GM21737 (cell line): Measurements from ENCODE around the gene ODAPH.
"Not testable (repeated sequence)": the region's sequence is repeated elsewhere in the genome, so short reads cannot be mapped to it uniquely, and the experiment has no call there.

Experiments
- ATAC-seq: cut with Tn5 transposase; IDR thresholded peaks from one replicate; pipeline ENCODE4 v1.9.1; 2021; ENCODE audit warnings: mild to moderate bottlenecking, moderate library complexity; ENCODE audit not compliant: unreplicated experiment

Gene ODAPH

DNA sequence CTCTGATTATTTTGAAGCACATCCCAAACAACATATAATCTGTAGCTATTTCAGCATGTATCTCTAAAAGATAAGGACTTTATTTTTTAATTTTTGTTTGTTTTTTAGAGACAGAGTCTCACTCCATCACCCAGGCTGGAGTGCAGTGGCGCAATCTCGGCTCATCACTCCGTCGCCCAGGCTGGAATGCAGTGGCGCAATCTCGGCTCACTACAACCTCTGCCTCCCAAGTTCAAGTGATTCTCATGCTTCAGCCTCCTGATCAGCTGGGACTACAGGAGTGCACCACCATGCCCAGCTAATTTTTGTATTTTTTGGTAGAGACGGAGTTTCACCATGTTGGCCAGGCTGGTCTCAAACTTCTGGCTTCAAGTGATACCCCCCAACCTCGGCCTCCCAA is 11.6 kb upstream of the ODAPH start:
- ATAC-seq, result not testable (repeated sequence)

DNA sequence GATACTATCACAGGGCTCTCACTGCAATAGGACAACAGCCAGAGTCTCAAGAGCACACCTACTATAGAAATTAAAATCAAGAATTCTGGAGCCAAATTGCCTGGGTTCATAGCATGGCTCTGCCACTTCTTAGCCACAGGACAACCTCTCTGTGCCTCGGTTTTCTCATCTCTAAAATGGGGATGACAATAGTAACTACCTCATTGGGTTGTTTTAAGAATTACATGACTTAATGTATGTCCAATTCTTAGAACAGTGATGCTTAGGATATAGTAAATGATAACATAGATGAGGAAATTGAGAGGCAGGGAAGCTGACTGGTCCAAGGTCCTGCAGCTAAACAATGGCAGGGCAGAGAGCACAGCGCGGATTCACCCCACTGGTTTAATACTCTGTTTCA is 11.0 kb upstream of the ODAPH start:
- ATAC-seq, result no peak

DNA sequence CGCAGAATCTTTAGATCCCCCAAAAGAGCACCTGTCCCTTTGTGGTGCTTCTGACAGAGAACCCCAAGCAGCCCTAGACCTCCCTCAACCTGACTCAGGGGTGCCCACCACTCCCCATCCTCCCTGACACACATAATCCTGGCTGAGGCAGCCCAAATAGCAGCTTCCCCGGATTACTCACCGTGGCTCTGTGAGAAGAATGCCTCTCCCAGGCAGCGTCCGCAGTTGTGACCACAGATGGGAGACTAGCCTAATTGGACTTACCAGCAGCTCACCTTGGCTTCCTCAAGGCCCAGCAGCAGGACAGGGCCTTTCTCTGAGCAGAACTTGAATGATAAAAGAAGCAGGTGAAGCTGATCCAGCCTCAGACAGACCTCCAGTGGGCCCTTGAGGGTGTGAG is 10.3 kb upstream of the ODAPH start:
- no peak for ATAC-seq

DNA sequence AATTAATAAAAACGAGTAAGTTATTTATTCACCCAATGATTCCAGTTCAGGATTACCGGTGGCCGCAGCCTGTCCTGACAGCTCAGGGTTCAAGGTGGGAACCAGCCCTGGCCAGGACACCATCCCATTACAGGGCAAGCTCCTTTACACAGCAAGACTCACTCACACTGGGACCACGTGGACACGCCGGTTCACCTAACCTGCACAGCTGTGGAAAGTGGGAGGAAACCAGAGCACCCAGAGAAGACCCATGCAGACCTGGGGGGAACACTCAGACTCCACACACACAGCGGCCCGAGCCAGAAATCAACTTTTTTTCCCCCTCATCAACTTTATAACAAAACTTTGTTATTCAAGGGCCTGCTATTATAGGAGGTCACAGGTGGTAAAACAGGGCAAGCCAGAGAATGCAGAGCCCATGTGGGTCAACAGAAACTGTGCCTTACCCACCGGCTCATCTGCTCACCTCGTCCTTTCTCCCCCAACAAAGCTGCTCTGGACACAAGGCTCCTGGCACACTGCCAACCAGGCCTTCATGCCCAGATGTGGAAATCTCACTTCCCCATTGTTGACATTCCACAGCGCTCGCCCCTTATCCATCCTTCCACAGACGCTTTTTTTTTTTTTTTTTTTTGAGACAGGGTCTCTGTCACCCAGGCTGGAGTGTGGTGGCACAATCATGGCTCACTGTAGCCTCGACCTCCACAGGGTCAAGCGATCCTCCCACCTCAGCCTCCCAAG is 8.0 kb upstream of the ODAPH start:
- no peak for ATAC-seq

DNA sequence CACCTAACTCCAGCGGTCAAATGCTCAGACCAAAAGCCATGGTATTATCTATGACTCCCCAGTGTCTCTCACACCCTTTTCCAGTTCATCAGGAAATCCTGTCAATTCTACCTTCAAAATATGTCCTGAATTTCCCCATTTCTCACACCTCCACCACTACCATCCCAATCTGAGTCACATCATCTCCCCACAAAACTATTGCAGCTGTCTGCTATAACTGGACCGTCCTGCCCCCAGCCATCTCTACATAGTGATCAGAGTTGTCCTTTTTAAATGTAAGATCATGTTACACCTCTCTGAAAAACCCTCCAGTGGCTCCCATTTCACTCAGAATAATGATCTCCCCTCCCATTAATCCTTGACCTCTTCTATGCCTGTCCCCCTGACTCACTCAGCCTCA is 6.8 kb upstream of the ODAPH start:
- ATAC-seq, result no peak

DNA sequence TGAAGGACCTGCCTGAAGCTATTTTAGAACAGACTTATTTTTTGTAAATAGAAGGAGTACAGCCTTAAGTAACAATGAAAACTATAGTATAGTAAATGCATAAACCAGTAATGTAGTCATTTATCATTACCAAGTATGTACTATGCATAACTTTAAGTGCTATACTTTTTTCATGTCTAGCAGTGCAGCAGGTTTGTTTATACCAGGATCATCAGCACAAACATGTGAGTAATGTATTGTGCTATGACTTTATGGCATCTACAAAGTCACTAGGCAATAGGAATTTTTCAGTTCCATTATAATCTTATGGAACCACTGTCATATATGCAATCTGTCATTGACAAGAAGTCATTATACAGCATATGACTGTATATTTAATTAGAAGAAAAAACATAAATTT is 3.4 kb upstream of the ODAPH start:
- no peak for ATAC-seq

DNA sequence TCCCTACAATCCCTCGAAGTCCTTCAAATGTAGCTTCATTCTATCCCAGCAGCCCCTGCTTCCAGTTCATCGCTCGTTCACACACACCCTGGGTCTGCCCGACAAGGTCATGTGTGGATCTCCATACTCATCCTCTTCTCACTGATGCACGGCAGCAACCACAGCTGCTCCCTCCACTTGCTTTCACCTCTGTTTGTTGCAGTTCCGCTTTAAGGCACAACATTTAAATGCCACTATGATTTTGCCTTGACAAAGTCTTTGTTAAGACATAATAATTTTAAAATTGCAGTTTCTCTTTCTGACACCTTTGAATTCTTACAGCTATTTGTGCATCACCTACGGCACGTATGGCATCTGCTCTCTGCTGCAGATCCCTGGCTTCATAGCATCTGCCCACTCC is 1.8 kb downstream of the ODAPH start:
- no peak for ATAC-seq

DNA sequence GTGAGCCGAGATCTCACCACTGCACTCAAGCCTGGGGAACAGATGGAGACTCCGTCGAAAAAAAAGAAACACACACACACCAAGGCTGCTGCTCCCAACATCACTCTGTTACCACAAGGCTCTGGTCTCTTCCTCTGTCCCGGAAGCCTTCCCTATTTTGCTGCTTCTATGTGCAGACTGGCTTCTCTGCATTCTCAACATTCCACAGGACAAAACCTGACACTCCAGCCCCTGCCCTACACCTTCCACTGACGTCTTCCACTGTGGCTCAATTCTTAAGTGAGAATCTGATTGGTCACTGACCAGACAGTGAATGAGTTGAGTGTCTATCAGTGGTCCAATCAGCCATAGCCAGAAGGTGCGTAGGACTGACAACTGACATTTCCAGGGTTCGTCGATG is 5.9 kb downstream of the ODAPH start:
- no peak for ATAC-seq

DNA sequence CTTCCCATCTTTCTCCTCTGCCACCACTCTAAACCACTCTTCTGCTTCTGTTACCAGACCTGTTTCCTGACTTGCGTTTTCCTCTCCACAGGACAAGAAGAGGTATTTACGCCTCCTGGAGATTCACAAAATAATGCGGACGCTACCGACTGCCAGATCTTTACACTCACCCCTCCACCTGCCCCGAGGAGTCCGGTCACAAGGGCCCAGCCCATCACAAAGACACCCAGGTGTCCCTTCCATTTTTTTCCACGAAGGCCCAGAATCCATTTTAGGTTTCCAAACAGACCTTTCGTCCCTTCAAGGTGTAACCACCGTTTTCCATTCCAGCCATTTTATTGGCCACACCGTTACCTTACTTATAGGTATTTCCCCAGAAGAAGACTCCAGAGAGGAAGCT is 8.2 kb downstream of the ODAPH start:
- no peak for ATAC-seq

DNA sequence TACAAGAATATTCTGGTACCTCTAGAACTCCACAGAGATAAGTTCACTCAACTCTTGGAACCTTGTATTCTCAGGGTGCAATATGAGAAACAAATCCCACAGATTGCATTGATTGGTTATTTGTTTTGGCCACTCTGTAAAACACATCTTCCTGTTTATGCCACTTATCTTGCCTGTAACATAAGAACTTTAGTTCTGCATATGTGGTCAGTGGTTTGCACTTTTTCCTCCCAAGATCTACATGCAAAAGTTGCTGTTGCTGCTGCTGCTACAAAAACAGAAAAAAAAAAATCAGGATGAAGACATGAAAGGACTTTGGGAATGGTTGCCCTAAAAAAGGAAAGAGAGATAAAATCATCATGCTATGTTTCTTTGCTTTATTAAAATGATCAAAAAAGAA is 9.6 kb downstream of the ODAPH start:
- no peak for ATAC-seq

DNA sequence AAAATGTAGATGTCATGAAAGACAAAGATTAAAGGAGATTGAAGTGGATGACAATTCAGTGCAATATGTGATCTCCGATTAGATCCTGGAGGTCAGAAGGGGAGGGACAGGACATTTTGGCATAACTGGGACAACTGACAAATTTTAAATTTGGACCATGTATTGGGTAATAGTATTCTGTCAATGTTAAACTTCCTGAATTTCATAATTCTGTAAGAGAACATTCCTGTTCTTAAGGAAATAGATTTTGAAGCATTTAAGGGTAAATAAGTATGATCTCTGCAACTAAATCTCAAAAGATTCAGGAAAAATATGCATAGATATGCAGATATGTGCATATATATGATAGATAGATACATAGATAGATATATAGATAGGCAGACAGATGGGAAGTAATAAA is 11.0 kb downstream of the ODAPH start:
- ATAC-seq, result no peak

DNA sequence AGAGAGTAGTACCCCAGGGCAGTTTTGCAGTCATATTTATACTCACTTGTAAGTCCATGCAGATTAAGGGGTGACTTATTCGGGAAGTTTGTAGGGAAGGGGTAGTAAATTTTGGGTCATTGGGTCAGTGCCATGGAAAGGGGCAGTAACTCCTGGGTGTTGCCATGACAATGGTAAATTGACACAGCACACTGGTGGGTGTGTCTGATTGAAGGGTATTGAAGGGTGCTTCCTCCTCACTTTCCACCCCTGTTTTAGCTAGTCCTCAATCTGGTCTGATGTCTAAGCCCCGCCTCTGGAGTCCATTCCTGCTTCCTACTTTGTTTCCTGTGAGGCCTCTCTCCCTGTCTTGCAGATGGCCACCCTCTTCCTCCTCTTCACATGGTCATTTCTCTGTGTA is 11.9 kb downstream of the ODAPH start:
- no peak for ATAC-seq

DNA sequence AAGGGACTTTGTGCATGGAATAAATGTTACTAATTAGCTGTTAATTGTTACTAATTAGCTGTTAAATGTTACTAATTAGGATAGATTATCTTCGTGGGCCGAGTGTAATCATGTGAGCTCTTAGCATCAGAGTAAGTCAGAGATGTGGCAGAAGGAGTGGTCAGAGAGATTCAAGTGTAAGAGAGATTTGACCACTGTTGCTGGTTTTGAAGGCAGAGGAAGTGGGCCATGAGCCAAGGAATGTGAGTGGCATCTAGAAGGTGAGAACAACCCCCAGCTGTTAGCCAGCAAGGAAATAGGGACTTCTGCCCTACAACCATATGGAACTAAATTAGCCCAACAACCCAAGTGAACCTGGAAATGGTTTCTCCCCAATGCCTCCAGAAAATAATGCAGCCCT is 28.2 kb downstream of the ODAPH start:
- ATAC-seq, result no peak

DNA sequence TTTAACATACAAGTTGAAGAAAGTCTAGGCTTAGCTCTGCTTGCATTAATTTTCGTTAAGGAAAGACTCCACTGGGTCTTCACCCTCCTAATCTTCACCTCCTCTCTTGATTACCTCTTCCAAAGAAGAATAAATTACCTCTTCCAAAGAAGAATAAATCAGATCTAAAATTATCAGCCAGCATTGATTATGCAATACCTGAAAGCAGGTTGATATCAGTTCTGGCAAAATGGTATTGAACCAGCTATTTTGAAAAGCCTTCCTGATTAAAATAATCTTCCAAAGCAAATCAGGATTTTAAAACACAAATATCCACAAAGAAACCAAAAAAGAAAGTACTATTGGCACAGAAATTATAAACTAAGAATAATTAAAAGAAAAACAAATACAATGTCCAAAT is 37.5 kb downstream of the ODAPH start:
- no peak for ATAC-seq

DNA sequence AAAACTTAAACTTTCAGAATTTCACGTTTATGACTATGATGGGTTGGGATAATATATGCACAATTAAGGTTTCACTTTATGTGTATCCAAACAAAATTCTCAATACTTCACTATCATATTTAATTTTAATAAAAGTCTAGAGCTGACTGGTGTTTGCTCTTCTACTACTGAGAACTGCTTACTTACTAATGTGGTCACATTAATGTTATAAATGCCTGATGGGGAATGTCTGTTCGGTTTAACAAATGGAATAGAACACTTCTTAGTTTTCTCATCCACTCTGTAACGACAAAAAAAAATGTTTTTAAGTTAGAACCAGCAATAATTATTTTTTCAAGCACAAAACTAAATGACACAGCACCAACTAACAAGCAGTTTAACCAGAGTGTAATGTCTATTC is 40.2 kb downstream of the ODAPH start:
- ATAC-seq, result no peak

DNA sequence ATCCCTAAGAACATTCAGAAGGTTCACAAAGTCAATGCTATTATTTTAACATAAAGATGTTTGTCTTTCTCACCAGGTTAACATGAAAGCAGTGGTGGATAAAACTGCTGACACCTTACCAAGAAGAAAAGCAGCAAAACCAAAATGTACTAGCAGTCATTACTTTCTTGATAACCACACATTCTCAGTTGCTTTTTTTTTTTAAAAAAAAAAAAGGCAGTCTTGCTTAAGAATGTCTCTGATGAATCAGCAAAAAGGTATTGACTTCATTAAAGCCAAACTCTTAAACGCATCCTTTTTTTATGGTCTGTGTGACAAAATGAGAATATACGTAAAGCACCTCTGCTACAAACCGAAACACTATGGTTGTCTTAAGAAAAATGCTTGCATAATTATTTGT is 42.5 kb downstream of the ODAPH start:
- ATAC-seq, result no peak

DNA sequence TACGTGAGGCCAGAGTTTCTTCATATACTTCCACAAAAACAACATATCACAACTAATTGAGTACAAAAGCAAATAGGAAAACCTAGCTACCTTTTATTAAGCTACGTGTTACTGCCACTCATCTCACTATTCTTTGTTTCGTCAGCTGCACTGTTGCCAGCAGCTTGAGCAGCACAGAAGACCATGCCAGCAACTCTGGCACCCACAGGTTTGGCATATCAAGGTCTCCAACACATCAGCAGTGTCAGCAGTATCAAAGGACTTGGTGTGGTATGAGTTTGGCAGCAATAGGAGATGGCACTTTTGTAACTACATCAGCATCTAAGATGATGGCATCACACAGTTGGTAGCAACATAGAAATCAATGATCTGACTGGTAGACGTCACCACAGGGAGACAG is 43.8 kb downstream of the ODAPH start:
- no peak for ATAC-seq

DNA sequence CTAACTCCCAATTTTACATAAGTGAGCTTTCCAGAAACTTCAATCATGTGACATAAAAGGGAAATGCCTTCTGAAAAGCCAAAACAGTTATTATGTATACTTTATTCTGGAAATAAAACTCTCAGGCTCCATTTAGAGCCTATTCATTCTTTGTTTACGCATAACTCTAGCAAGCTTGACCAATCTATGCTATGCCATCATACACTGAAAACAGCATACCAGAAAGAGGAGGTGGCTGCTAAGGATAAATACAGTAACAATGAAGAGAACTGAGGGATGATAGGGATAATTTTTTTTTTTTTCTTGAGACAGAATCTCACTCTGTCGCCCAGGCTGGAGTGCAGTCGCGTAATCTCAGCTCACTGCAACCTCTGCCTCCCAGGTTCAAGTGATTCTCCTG is 50.1 kb downstream of the ODAPH start:
- no peak for ATAC-seq

DNA sequence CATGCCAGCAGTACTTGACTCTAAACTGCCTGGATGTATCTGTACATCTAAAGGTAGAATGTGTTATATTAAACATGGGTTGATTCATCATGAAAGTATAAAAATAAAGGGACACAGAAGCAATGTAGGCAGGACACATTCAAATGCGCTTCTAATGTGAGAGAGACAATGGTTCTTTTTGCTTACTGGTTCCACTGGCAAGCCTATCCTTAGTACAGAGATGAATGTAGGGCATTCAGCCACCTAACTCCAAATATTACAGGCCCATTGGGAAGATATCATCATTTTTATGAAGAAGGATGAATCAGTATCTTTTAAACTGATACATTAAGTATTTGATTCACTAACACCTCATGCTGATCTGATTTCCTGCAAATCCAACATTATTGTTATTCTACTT is 56.4 kb downstream of the ODAPH start:
- ATAC-seq, result no peak
